Progenitor cell of endocrine pancreas (in vitro differentiated cells): Measurements from ENCODE around the gene RAD51B. TPM values are rescaled to one million over a fixed set of nuclear protein-coding genes. Genes with fewer than 3 reads are reported as not detected.
A peak's percentile ranks its signal among the peaks of the same experiment; 100 is the strongest.

Experiments
- DNase-seq: peaks from one replicate; pipeline ENCODE4 v3.0.0; 2021; ENCODE audit warnings: low spot score; ENCODE audit not compliant: unreplicated experiment
- H3K27ac Mint-ChIP-seq: 2 replicates; pipeline ENCODE4 v1.8.0; 2021; ENCODE audit warnings: mild to moderate bottlenecking, moderate library complexity, mixed read lengths
- H3K27me3 Mint-ChIP-seq: 2 replicates; pipeline ENCODE4 v1.8.0; 2021; ENCODE audit warnings: mixed read lengths
- H3K36me3 Mint-ChIP-seq: 2 replicates; pipeline ENCODE4 v1.8.0; 2022; ENCODE audit warnings: mixed read lengths; ENCODE audit not compliant: insufficient read depth
- H3K4me1 Mint-ChIP-seq: 2 replicates; pipeline ENCODE4 v1.8.0; 2021; ENCODE audit warnings: low read depth, mixed read lengths
- H3K4me3 Mint-ChIP-seq: 2 replicates; pipeline ENCODE4 v1.8.0; 2021; ENCODE audit warnings: low read depth, mild to moderate bottlenecking, moderate library complexity, mixed read lengths
- H3K9me3 Mint-ChIP-seq: 2 replicates; pipeline ENCODE4 v1.8.0; 2021; ENCODE audit warnings: low read depth, mixed read lengths
- CTCF ChIP-seq: fragments of 200-600 bp; sonication (generic); IDR thresholded peaks from one replicate; pipeline ENCODE4 v1.5.0; 2021; ENCODE audit warnings: antibody characterized with exemption, mild to moderate bottlenecking; ENCODE audit not compliant: unreplicated experiment
- total RNA-seq: library from RNA; stranded (reverse); gene quantifications from 2 replicates; pipeline ENCODE4 v1.2.1, GENCODE V29; 2021

Gene RAD51B
- total RNA-seq, 1 donor from 2014 or later, result 24.7 TPM

DNA sequence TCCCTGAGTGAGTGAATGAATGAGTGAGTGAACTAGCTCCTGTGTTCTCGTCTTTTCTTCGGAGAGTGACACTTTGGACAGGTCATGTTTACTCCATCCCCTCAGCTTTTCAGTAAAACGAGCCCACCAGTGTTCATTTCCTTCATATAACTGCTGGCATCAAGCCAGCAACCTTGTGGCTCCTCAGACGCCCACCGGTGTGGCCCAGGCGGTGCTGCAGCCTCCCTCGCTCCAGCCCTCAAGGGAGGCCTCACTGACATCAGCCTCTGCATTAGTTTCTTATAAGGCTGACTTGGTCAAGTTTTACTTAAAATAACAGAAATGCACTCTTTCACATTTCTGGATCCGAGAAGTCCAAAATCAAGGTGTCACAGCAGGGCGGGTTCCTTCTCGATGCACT is 785.2 kb downstream of the RAD51B start:
- Mint-ChIP-seq H3K36me3 (no peaks in the 10 kb centered on the region), H3K9me3 (no peaks in the 10 kb centered on the region), H3K27ac (no peak overlapping the region), H3K4me1 (peaks cover 35% of the 10 kb centered on the region), H3K4me3 (no peak overlapping the region), H3K27me3 (no peaks in the 10 kb centered on the region)
- no peak for TF ChIP-seq CTCF
- no peak for DNase-seq

DNA sequence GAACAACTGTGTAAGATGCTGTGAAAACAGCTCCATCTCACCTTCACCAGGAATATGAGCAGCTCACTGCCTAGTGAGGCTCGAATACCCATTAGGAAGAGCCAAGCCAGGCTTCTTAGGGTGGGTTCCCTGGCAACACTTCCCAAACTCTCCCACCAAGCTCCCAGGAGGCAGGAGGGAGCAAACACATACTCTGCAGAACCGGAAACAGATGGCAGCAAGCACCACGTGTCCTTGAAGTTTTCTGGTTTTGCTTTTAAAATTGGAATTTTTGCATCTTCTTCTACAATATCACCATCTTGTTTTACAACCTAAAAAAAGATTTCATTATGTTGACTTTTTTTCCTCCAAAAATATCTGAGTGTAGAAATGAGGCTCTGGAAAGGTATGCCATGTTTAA is 786.6 kb downstream of the RAD51B start:
- no peaks in the 10 kb centered on the region for H3K27me3 Mint-ChIP-seq
- H3K36me3 Mint-ChIP-seq, result no peaks in the 10 kb centered on the region
- peaks cover 35% of the 10 kb centered on the region for H3K4me1 Mint-ChIP-seq
- no peak for TF ChIP-seq CTCF
- no peaks in the 10 kb centered on the region for H3K9me3 Mint-ChIP-seq
- no peak overlapping the region for H3K27ac Mint-ChIP-seq
- no peak overlapping the region for H3K4me3 Mint-ChIP-seq
- no peak for DNase-seq

GRCh38 chr14:68606644-68607043 is 787.1 kb downstream of the RAD51B start:
- Mint-ChIP-seq H3K27ac (no peak overlapping the region), H3K4me1 (peaks cover 33% of the 10 kb centered on the region)

GRCh38 chr14:68607081-68607866 is 787.7 kb downstream of the RAD51B start:
- Mint-ChIP-seq H3K27ac (peak overlapping the region; percentile 89), H3K36me3 (no peaks in the 10 kb centered on the region), H3K4me3 (no peak overlapping the region), H3K9me3 (no peaks in the 10 kb centered on the region), H3K4me1 (peaks cover 33% of the 10 kb centered on the region), H3K27me3 (no peaks in the 10 kb centered on the region)
- TF ChIP-seq CTCF, result no peak
- no peak for DNase-seq

More at GRCh38 chr14:68606644-68607043, 787.1 kb downstream of the RAD51B start:
- H3K27me3 Mint-ChIP-seq, result no peaks in the 10 kb centered on the region
- H3K4me3 Mint-ChIP-seq, result no peak overlapping the region
- no peaks in the 10 kb centered on the region for H3K9me3 Mint-ChIP-seq
- no peaks in the 10 kb centered on the region for H3K36me3 Mint-ChIP-seq
- no peak for DNase-seq
- TF ChIP-seq CTCF, result no peak

DNA sequence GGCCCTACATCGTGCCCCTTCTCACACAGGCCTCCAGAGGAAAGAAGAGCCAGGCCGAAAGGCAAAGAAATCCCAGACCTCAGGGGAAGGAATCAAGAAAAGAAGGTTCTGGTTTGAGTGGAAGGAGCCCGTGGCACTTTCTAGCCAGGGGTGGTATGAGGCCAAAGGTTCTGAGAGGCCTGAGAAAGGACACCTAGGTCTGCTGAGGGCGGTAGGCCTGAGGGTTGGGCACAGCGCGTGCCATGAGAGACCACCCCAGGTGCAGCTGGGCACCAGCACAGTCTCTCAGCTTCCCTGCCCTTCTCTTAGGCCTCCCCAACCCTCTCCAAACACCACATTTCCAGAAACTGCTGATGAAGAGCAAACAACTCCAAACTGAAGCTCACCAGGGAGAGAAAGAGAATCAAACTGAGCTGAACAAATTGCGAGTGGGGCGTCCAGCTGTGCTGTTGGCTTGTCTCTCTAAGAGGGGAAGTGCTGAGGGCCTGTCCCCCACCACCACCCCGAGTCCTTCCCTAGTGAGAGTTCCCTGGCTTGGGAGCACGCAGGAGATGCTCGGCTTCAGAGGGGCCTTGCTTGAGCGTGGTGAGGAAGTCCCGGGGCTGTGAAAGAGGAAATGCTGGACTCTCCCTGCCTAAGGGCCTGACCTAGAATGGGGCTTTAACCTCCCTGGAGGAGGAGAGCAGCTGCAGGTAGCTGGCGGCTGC is 788.4 kb downstream of the RAD51B start:
- Mint-ChIP-seq H3K4me1 (peaks cover 31% of the 10 kb centered on the region), H3K4me3 (no peak overlapping the region), H3K27ac (peak overlapping the region; percentile 89), H3K9me3 (no peaks in the 10 kb centered on the region), H3K27me3 (no peaks in the 10 kb centered on the region), H3K36me3 (no peaks in the 10 kb centered on the region)
- TF ChIP-seq CTCF, result no peak
- no peak for DNase-seq
